Epithelial cell of esophagus (primary cell): ENCODE data around the gene PPP2R5D.
"Not testable (repeated sequence)": the region's sequence is repeated elsewhere in the genome, so short reads cannot be mapped to it uniquely, and the experiment has no call there.

ENCODE experiments used
- DNase-seq: peaks from one replicate; pipeline ENCODE4 v3.0.0; 2010; ENCODE audit warnings: low read depth
- H3K4me3 ChIP-seq: 2 replicates; pipeline ENCODE4 v1.5.1; 2011; ENCODE audit warnings: mild to moderate bottlenecking, low read length, control low read depth
- TF ChIP-seq, protein P1 (sequence below): IDR thresholded peaks from 2 replicates; pipeline ENCODE4 v1.5.1; 2011; ENCODE audit warnings: low read depth, mild to moderate bottlenecking, low read length, control low read depth, inconsistent platforms; ENCODE audit not compliant: insufficient read depth; ENCODE audit errors: missing control alignments

PPP2R5D gene

DNA sequence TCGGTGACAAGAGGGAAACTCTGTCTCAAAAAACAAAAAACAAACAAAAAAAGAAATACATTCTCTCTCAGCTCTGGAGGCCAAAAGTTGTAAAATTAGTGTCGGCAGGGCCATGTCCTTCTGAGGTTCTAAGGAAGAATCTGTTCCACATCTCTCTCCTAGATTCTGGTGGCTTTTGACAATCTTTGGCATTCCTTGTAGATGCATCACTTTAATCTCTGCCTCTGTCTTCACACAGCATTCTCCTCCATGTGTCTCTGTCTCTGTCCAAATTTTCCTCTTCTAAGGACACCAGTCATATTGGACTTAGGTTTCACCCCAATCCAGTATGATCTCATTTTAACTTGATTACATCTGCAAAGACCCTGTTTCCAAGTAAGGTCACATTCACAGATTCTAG lies 9.1 kb downstream of the PPP2R5D start:
- TF ChIP-seq, protein P1, sequence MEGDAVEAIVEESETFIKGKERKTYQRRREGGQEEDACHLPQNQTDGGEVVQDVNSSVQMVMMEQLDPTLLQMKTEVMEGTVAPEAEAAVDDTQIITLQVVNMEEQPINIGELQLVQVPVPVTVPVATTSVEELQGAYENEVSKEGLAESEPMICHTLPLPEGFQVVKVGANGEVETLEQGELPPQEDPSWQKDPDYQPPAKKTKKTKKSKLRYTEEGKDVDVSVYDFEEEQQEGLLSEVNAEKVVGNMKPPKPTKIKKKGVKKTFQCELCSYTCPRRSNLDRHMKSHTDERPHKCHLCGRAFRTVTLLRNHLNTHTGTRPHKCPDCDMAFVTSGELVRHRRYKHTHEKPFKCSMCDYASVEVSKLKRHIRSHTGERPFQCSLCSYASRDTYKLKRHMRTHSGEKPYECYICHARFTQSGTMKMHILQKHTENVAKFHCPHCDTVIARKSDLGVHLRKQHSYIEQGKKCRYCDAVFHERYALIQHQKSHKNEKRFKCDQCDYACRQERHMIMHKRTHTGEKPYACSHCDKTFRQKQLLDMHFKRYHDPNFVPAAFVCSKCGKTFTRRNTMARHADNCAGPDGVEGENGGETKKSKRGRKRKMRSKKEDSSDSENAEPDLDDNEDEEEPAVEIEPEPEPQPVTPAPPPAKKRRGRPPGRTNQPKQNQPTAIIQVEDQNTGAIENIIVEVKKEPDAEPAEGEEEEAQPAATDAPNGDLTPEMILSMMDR = no peak
- H3K4me3 ChIP-seq = no peak overlapping the region
- DNase-seq = no peak

DNA sequence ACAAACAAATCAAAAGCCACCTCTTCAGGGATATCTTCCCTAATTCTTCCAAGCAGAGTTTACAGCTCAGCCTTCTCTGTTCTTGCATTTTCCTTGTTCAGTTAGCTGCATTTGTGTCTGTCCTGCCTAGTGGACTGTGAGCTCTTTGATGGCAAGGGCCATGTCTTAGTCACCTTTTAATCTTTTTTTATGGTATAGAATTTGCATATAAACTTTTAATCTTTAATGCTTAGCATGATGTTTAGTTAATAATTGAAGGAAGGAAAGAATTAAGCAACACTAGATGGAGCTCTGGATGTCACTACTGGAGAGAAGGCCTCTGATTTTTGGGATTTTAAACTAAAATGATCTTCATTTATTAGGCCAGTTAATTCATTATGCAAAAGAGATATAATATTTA lies 12.1 kb downstream of the PPP2R5D start:
- TF ChIP-seq, protein P1 = no peak

DNA sequence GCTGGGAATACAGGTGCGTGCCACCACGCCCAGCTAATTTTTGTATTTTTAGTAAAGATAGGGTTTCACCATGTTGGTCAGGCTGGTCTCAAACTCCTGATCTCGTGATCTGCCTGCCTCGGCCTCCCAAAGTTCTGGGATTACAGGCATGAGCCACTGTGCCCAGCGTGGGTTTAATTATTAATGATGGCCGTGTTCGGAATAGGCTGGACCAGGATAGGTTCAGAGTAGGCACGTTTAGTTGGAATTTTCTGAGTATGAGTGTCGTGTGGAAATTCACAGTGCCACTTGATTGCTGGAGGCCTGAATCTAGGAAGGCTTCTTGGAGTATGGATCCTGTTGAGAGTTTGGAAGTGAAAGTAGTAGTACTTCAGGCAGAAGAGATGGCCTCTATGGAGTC lies 13.8 kb downstream of the PPP2R5D start:
- not testable (repeated sequence) for H3K4me3 ChIP-seq, DNase-seq

More for the DNA sequence above, 12.1 kb downstream of the PPP2R5D start:
- DNase-seq = no peak
- no peak overlapping the region for H3K4me3 ChIP-seq

DNA sequence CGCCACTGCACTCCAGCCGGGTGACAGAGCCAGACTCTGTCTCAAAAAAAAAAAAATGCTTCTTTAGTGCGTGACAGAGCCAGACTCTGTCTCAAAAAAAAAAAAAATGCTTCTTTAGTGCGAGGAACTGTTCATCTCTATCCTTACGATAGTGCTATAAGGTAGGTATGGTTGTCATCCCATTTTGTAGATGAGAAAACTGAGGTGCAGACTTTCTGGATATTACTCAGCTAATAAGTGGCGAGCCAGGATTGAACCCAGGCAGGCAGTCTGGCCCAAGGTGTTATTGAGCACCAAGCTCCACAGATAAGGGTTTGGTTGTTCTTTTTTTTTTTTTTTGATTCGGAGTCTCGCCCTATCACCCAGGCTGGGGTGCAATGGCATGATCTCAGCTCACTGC lies 17.5 kb downstream of the PPP2R5D start:
- no peak overlapping the region for H3K4me3 ChIP-seq
- DNase-seq = no peak
- TF ChIP-seq, protein P1 = no peak

DNA sequence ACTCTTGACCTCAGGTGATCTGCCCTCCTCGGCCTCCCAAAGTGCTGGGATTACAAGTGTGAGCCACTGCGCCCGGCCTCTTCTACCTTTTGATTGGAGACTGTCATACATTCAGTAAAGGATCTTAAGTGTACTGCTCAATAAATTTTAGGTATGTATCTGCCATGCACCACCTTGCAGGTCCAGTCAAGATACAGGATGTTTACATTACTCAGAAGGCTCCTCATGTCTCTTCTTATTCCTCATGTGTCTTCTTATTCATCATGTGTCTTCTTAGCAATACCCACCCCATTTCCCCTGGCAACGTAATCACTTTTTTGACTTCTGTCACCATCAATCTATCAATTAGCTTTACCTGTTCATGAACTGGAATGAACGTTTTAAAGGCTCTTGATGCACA lies 21.5 kb downstream of the PPP2R5D start:
- H3K4me3 ChIP-seq = no peak overlapping the region

DNA sequence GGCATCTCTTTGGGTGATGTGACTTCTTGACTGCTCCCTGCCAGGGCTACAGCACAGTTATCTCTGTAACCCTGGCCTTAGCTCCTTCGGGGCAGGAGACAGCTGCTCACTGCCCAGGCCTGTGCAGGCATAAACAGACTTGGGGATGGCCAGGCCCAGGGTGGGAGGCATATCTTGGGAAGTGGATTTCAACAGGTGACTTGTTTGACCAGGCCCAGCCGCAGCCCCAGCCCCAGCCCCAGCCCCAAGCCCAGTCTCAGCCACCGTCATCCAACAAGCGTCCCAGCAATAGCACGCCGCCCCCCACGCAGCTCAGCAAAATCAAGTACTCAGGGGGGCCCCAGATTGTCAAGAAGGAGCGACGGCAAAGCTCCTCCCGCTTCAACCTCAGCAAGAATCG lies 21.9 kb downstream of the PPP2R5D start:
- no peak for DNase-seq
- TF ChIP-seq, protein P1 = no peak
- no peak overlapping the region for H3K4me3 ChIP-seq

More for the DNA sequence above, 21.5 kb downstream of the PPP2R5D start:
- peak; percentile 67 for DNase-seq
- TF ChIP-seq, protein P1 = no peak

DNA sequence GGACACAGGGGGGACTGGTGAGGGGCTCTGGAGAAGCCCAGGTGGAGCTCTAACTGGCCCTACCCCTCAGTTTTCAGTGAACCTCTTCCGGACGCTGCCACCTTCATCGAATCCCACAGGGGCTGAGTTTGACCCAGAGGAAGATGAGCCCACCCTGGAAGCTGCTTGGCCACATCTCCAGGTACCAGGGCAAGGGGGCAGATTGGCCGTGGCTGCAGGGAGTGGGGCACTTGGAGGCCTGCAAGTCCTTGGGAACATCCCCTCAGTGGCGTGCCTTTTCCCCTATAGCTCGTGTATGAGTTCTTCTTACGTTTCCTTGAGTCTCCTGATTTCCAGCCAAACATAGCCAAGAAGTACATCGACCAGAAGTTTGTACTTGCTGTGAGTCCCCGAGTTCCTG lies 22.8 kb downstream of the PPP2R5D start:
- H3K4me3 ChIP-seq = no peak overlapping the region
- TF ChIP-seq, protein P1 = no peak
- no peak for DNase-seq
